H1 (cell line): ENCODE data around the gene BPI. TPM values are rescaled to one million over a fixed set of nuclear protein-coding genes. Genes with fewer than 3 reads are reported as not detected.

Experiments
- ASH2L ChIP-seq: fragments of 200-600, 300-600 bp; sonication (generic); IDR thresholded peaks from one replicate; pipeline ENCODE4 v1.7.1; 2017; ENCODE audit warnings: low read length
- CHD7 ChIP-seq: fragments of 300-600 bp; sonication (generic); IDR thresholded peaks from 2 replicates; pipeline ENCODE4 v1.7.1; 2012; ENCODE audit warnings: low read length, moderate library complexity, mild to moderate bottlenecking, inconsistent platforms; ENCODE audit not compliant: insufficient replicate concordance
- KDM1A ChIP-seq: fragments of 200-600, 300-600 bp; sonication (generic); IDR thresholded peaks from 2 replicates; pipeline ENCODE4 v1.7.1; 2016; ENCODE audit warnings: mild to moderate bottlenecking, low read length, borderline replicate concordance
- SAP30 ChIP-seq: fragments of 300-600 bp; sonication (generic); IDR thresholded peaks from 2 replicates; pipeline ENCODE4 v1.7.1; 2012; ENCODE audit warnings: low read length, moderate library complexity, mild to moderate bottlenecking, inconsistent platforms; ENCODE audit not compliant: insufficient read depth, insufficient replicate concordance
- SIN3A ChIP-seq, 2 experiments: IDR thresholded peaks in 1 of 2; conservative IDR thresholded peaks in 1 of 2; 2 replicates each; pipeline ENCODE4 v1.6.1; 2011 to 2012; ENCODE audit warnings: low read length in 2 of 2, improper control_type of control experiment in 1 of 2, low read depth in 1 of 2, mild to moderate bottlenecking in 1 of 2
- SUZ12 ChIP-seq: fragments of 200-600 bp; sonication (generic); IDR thresholded peaks from 2 replicates; pipeline ENCODE4 v1.6.1; 2012; ENCODE audit warnings: mild to moderate bottlenecking, inconsistent platforms, low read length, moderate library complexity, mixed read lengths
- YY1 ChIP-seq: IDR thresholded peaks from 2 replicates; pipeline ENCODE4 v1.6.1; 2011; ENCODE audit warnings: low read depth, mild to moderate bottlenecking, low read length
- polyA plus RNA-seq, 7 experiments: library from polyadenylated mRNA; depleted of rRNA in 3 of 7; stranded (reverse) in 5 of 7; unstranded in 2 of 7; fragments of >200 nt in 5 of 7; fragments of 200-250 nt in 2 of 7; gene quantifications; 1 replicate in 5 of 7; 2 replicates in 1 of 7; 4 replicates in 1 of 7; pipeline versions ENCODE4 v1.2.1 to v1.2.3, GENCODE V29; 2011 to 2013; ENCODE audit warnings: missing spikeins in 2 of 7, mixed read lengths in 2 of 7
- total RNA-seq: library from RNA; stranded (reverse); fragmentation: NEBNext Ultra II Directional; extraction: Animal tissue kit (Norgen Biotek cat#: 25700); gene quantifications from 2 replicates; pipeline ENCODE4 v1.2.1, GENCODE V29; 2021

The BPI gene
- total and polyA plus RNA-seq, 2 of the 8 experiments (the other 6 are each of a cell fraction or from before 2014, with no cell fraction given): not detected

GRCh38 chr20:38377039-38377685, 73.2 kb downstream of the BPI start (continued):
- TF ChIP-seq CHD7: no peak
- no peak for TF ChIP-seq KDM1A
- no peak for TF ChIP-seq ASH2L
- TF ChIP-seq SUZ12: no peak
- TF ChIP-seq SAP30: no peak
- no peak for TF ChIP-seq SIN3A (conservative IDR thresholded peaks at IDR 0.05 in 1 of 2, IDR thresholded peaks at IDR 0.05 in 1 of 2; ENCODE audit: low read depth in 1 of 2, low read length in 2 of 2)
- TF ChIP-seq YY1: no peak
